Measurements from ENCODE around the gene FMO2.
A peak's percentile ranks its signal among the peaks of the same experiment; 100 is the strongest.

Gene FMO2

DNA sequence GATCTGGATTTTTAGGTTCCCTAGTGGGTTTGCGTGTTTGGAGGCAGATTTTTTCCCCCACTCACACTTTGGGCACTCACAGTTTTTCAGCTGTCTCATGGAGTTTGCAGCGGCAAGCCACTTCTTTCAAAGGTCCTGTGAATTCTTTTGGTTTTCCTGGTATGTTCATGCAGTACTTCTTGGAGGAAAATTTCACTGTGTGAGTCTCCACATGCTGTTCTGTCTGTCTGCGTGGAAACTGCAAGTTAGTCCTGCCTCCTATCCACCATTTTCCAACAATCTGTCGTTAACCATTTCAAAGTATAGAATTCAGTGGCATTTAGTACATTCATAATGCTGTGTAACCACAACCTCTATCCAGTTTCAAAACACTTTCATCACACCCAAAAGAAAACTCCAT is 62.4 kb downstream of the FMO2 start:
- TF ChIP-seq CTCF (IDR thresholded peaks at IDR 0.05; ENCODE audit: low read depth, low read length): no peak
- DNase-seq (ENCODE audit: low read depth in 2 of 2): no peak
- no peak overlapping the region for H3K4me3 ChIP-seq (replicated peaks in 1 of 2; ENCODE audit: low read depth in 2 of 2, low read length in 2 of 2)

DNA sequence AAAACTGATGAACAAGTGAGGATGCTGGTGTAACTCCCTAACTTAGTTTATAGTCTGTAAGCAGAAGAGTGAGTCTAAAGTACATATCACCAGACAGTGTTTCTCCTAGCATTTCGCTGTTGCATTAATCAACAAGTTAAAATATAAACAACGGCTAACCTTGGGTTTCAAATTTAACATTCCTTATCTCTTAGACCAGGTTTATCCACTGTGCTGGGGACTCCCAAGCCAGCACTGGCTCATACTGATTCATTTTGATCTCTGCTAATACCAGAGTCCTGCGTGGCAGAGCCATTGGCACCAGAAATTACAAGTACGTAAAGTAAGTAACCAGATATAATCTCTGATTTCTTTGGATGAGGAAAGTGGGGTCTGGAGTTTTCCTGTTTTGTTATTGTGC is 63.2 kb downstream of the FMO2 start, which contains the start of gene FMO1:
Gene FMO1, plus strand, starts transcription at position 193 of the 400 bp plus-strand sequence. CDS start 9,594 bp downstream, outside the sequence.
- DNase-seq (ENCODE audit: low read depth in 2 of 2): no peak
- TF ChIP-seq CTCF (IDR thresholded peaks at IDR 0.05; ENCODE audit: low read depth, low read length): no peak
- H3K4me3 ChIP-seq (replicated peaks in 1 of 2; ENCODE audit: low read depth in 2 of 2, low read length in 2 of 2): no peak within 1 kb of the TSS

DNA sequence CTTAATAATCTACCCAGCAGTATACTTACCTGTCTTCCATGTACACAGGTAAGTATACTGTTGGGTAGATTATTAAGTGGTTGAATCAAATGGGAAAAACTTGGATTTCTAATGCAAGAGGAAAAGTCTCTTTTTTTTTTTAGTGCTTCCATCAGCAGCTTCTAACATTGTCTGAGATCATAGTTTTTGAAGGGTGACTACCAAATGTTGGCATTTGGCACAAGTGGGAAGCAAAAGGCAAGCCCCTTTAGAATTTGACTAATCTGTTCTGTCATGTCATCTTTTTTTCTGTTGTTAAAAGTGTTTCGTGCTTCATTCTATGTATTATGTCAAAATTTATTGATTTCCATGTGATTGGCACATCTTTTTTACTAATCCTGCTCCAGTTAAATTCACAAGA is 63.7 kb downstream of the FMO2 start:
- H3K4me3 ChIP-seq (replicated peaks in 1 of 2; ENCODE audit: low read depth in 2 of 2, low read length in 2 of 2): no peak overlapping the region
- no peak for DNase-seq (ENCODE audit: low read depth in 2 of 2)
- TF ChIP-seq CTCF (IDR thresholded peaks at IDR 0.05; ENCODE audit: low read depth, low read length): no peak

- DNase-seq (ENCODE audit: low read depth in 2 of 2): no peak
- no peak overlapping the region for H3K4me3 ChIP-seq (replicated peaks in 1 of 2; ENCODE audit: low read depth in 2 of 2, low read length in 2 of 2)
- TF ChIP-seq CTCF (IDR thresholded peaks at IDR 0.05; ENCODE audit: low read depth, low read length): no peak
These were observed 65.2 kb downstream of the FMO2 start for GRCh38 chr1:171250263-171250662.

- H3K4me3 ChIP-seq (replicated peaks in 1 of 2; ENCODE audit: low read depth in 2 of 2, low read length in 2 of 2): peak overlapping the region; percentile 55 to 59
- peak; percentile 73 for TF ChIP-seq CTCF (IDR thresholded peaks at IDR 0.05; ENCODE audit: low read depth, low read length)
- DNase-seq (ENCODE audit: low read depth in 2 of 2): peak; percentile 25 to 58
These were observed 66.2 kb downstream of the FMO2 start for GRCh38 chr1:171251042-171251951.

- H3K4me3 ChIP-seq (replicated peaks in 1 of 2; ENCODE audit: low read depth in 2 of 2, low read length in 2 of 2): peak overlapping the region; percentile 55 to 59
- no peak for TF ChIP-seq CTCF (IDR thresholded peaks at IDR 0.05; ENCODE audit: low read depth, low read length)
- no peak for DNase-seq (ENCODE audit: low read depth in 2 of 2)
These were observed 66.8 kb downstream of the FMO2 start for GRCh38 chr1:171251952-171252300.

All from cardiac fibroblast (primary cell).